Adrenal gland (tissue), 5 donors: ENCODE results near the gene C15orf61.

Source experiments
- CTCF ChIP-seq, 6 experiments: fragments of 450-650 bp in 4 of 6; fragments of 200-600 bp in 2 of 6; sonication (generic) in 1 of 6; IDR thresholded peaks; 1 replicate in 5 of 6; 2 replicates in 1 of 6; pipeline versions ENCODE4 v1.5.1 to v1.8.0; 2016 to 2021; ENCODE audit warnings: antibody characterized with exemption in 6 of 6, mild to moderate bottlenecking in 2 of 6, moderate library complexity in 1 of 6
- POLR2A ChIP-seq, 2 donors: fragments of 450-650 bp; IDR thresholded peaks; one replicate each; pipeline ENCODE4 v1.6.1; 2017; ENCODE audit warnings: antibody characterized with exemption in 2 of 2, mild to moderate bottlenecking in 2 of 2, moderate library complexity in 1 of 2
- donor health status: DM: no; HTN: no; CAD: no.

- TF ChIP-seq CTCF (IDR thresholded peaks at IDR 0.05) (no peak), POLR2A (IDR thresholded peaks at IDR 0.05) (no peak)
Measured at GRCh38 chr15:67505675-67506572, 15.0 kb upstream of the C15orf61 start.
